ENCODE results near the gene PNPLA3.

Gene PNPLA3

GRCh38 chr22:43978558-43978957 lies 55.0 kb downstream of the PNPLA3 start:
- H2AFZ ChIP-seq (ENCODE audit: low read depth, low read length): no peak overlapping the region
- no peak overlapping the region for H3K4me2 ChIP-seq (ENCODE audit: insufficient read depth, low read length)
- H3K9ac ChIP-seq (ENCODE audit: low read depth, low read length): no peak overlapping the region
- no peaks in the 10 kb centered on the region for H3K9me3 ChIP-seq (ENCODE audit: insufficient read depth, low read length, severe bottlenecking)
- no peaks in the 10 kb centered on the region for H3K79me2 ChIP-seq (ENCODE audit: insufficient read depth, low read length)
- peaks cover 95% of the 10 kb centered on the region for H3K36me3 ChIP-seq (ENCODE audit: insufficient read depth, low read length)
- no peaks in the 10 kb centered on the region for H3K27me3 ChIP-seq (ENCODE audit: insufficient read depth, low read length, poor library complexity)
- H3K4me3 ChIP-seq (ENCODE audit: low read depth in 1 of 2, low read length in 2 of 2): no peak overlapping the region
- H4K20me1 ChIP-seq (ENCODE audit: insufficient read depth, low read length): 0 out of 2 replicates have a peak, but pooled peaks cover 5% of the 10 kb centered on the region
- no peak overlapping the region for H3K27ac ChIP-seq (ENCODE audit: low read length)
- DNase-seq (no peak), ATAC-seq (ENCODE audit: insufficient read depth, low read depth) (no peak)
- TF ChIP-seq CTCF (IDR thresholded peaks at IDR 0.05; ENCODE audit: borderline replicate concordance, extremely low read depth, low read length, poor library complexity, severe bottlenecking): no peak
- TF ChIP-seq EZH2 (IDR thresholded peaks at IDR 0.05; ENCODE audit: borderline replicate concordance, low read depth, low read length, severe bottlenecking): no peak
- no peaks in the 10 kb centered on the region for H3K4me1 ChIP-seq (ENCODE audit: insufficient read depth, low read length)

GRCh38 chr22:43980579-43980978 lies 57.0 kb downstream of the PNPLA3 start:
- ATAC-seq (ENCODE audit: insufficient read depth, low read depth) (no peak), DNase-seq (no peak)
- Histone ChIP-seq H2AFZ (ENCODE audit: low read depth, low read length) (no peak overlapping the region), H3K4me3 (ENCODE audit: low read depth in 1 of 2, low read length in 2 of 2) (no peak overlapping the region), H3K9me3 (ENCODE audit: insufficient read depth, low read length, severe bottlenecking) (no peaks in the 10 kb centered on the region), H3K9ac (ENCODE audit: low read depth, low read length) (no peak overlapping the region), H3K27ac (ENCODE audit: low read length) (no peak overlapping the region), H3K4me1 (ENCODE audit: insufficient read depth, low read length) (no peaks in the 10 kb centered on the region), H3K79me2 (ENCODE audit: insufficient read depth, low read length) (no peaks in the 10 kb centered on the region), H3K27me3 (ENCODE audit: insufficient read depth, low read length, poor library complexity) (no peaks in the 10 kb centered on the region), H4K20me1 (ENCODE audit: insufficient read depth, low read length) (0 out of 2 replicates have a peak, but pooled peaks cover 5% of the 10 kb centered on the region), H3K4me2 (ENCODE audit: insufficient read depth, low read length) (no peak overlapping the region), H3K36me3 (ENCODE audit: insufficient read depth, low read length) (peaks cover 90% of the 10 kb centered on the region)
- TF ChIP-seq CTCF (IDR thresholded peaks at IDR 0.05; ENCODE audit: borderline replicate concordance, extremely low read depth, low read length, poor library complexity, severe bottlenecking) (no peak), EZH2 (IDR thresholded peaks at IDR 0.05; ENCODE audit: borderline replicate concordance, low read depth, low read length, severe bottlenecking) (no peak)

- no peak overlapping the region for H3K27ac ChIP-seq (ENCODE audit: low read length)
- no peak overlapping the region for H3K4me2 ChIP-seq (ENCODE audit: insufficient read depth, low read length)
- H2AFZ ChIP-seq (ENCODE audit: low read depth, low read length): no peak overlapping the region
- 0 out of 2 replicates have a peak, but pooled peaks cover 5% of the 10 kb centered on the region for H4K20me1 ChIP-seq (ENCODE audit: insufficient read depth, low read length)
- no peak overlapping the region for H3K9ac ChIP-seq (ENCODE audit: low read depth, low read length)
- no peaks in the 10 kb centered on the region for H3K79me2 ChIP-seq (ENCODE audit: insufficient read depth, low read length)
- H3K4me3 ChIP-seq (ENCODE audit: low read depth in 1 of 2, low read length in 2 of 2): no peak overlapping the region
- no peaks in the 10 kb centered on the region for H3K27me3 ChIP-seq (ENCODE audit: insufficient read depth, low read length, poor library complexity)
- H3K9me3 ChIP-seq (ENCODE audit: insufficient read depth, low read length, severe bottlenecking): no peaks in the 10 kb centered on the region
- no peaks in the 10 kb centered on the region for H3K4me1 ChIP-seq (ENCODE audit: insufficient read depth, low read length)
- no peak for DNase-seq
- ATAC-seq (ENCODE audit: insufficient read depth, low read depth): no peak
- TF ChIP-seq CTCF (IDR thresholded peaks at IDR 0.05; ENCODE audit: borderline replicate concordance, extremely low read depth, low read length, poor library complexity, severe bottlenecking) (no peak), EZH2 (IDR thresholded peaks at IDR 0.05; ENCODE audit: borderline replicate concordance, low read depth, low read length, severe bottlenecking) (no peak)
- peaks cover 88% of the 10 kb centered on the region for H3K36me3 ChIP-seq (ENCODE audit: insufficient read depth, low read length)
These were observed 57.4 kb downstream of the PNPLA3 start for GRCh38 chr22:43980996-43981395.

GRCh38 chr22:43983808-43984207 lies 60.2 kb downstream of the PNPLA3 start:
- H4K20me1 ChIP-seq (ENCODE audit: insufficient read depth, low read length): 0 out of 2 replicates have a peak, but pooled peaks cover 4% of the 10 kb centered on the region
- H3K27ac ChIP-seq (ENCODE audit: low read length): no peak overlapping the region
- no peak overlapping the region for H3K4me2 ChIP-seq (ENCODE audit: insufficient read depth, low read length)
- no peaks in the 10 kb centered on the region for H3K9me3 ChIP-seq (ENCODE audit: insufficient read depth, low read length, severe bottlenecking)
- no peaks in the 10 kb centered on the region for H3K79me2 ChIP-seq (ENCODE audit: insufficient read depth, low read length)
- H3K27me3 ChIP-seq (ENCODE audit: insufficient read depth, low read length, poor library complexity): no peaks in the 10 kb centered on the region
- H3K4me1 ChIP-seq (ENCODE audit: insufficient read depth, low read length): no peaks in the 10 kb centered on the region
- H3K4me3 ChIP-seq (ENCODE audit: low read depth in 1 of 2, low read length in 2 of 2): no peak overlapping the region
- no peak overlapping the region for H3K9ac ChIP-seq (ENCODE audit: low read depth, low read length)
- peaks cover 82% of the 10 kb centered on the region for H3K36me3 ChIP-seq (ENCODE audit: insufficient read depth, low read length)
- TF ChIP-seq CTCF (IDR thresholded peaks at IDR 0.05; ENCODE audit: borderline replicate concordance, extremely low read depth, low read length, poor library complexity, severe bottlenecking) (no peak), EZH2 (IDR thresholded peaks at IDR 0.05; ENCODE audit: borderline replicate concordance, low read depth, low read length, severe bottlenecking) (no peak)
- no peak for DNase-seq
- no peak overlapping the region for H2AFZ ChIP-seq (ENCODE audit: low read depth, low read length)
- ATAC-seq (ENCODE audit: insufficient read depth, low read depth): no peak

Data from DND-41 (cell line).